Stomach smooth muscle (tissue), 2 donors: ENCODE data around the gene GRM4.
"Not testable (repeated sequence)": the region's sequence is repeated elsewhere in the genome, so short reads cannot be mapped to it uniquely, and the experiment has no call there.

Source experiments
- H3K27ac ChIP-seq: one replicate; pipeline ENCODE4 v1.7.0; 2013; ENCODE audit warnings: mild to moderate bottlenecking, low read length, inconsistent platforms
- H3K27me3 ChIP-seq, 2 donors: one replicate each; pipeline ENCODE4 v1.7.0; 2013; ENCODE audit warnings: low read length in 2 of 2; ENCODE audit not compliant: insufficient read depth in 2 of 2, control insufficient read depth in 1 of 2
- H3K36me3 ChIP-seq, 2 donors: one replicate each; pipeline ENCODE4 v1.7.0; 2013; ENCODE audit warnings: low read length in 2 of 2; ENCODE audit not compliant: control insufficient read depth in 2 of 2, insufficient read depth in 2 of 2
- H3K4me1 ChIP-seq: one replicate; pipeline ENCODE4 v1.7.0; 2013; ENCODE audit warnings: low read length; ENCODE audit not compliant: control insufficient read depth, insufficient read depth
- H3K4me3 ChIP-seq, 2 donors: one replicate each; pipeline ENCODE4 v1.7.0; 2013; ENCODE audit warnings: low read length in 2 of 2
- H3K9ac ChIP-seq, 2 donors: one replicate each; pipeline ENCODE4 v1.7.0; 2013; ENCODE audit warnings: low read length in 2 of 2, mild to moderate bottlenecking in 1 of 2
- H3K9me3 ChIP-seq, 2 donors: one replicate each; pipeline ENCODE4 v1.7.0; 2013; ENCODE audit warnings: low read length in 2 of 2; ENCODE audit not compliant: control insufficient read depth in 2 of 2
- donor health status: healthy.
- donor health status: Pancreatic carcinoma.

The GRM4 gene

GRCh38 chr6:34051331-34051919, 94.5 kb downstream of the GRM4 start:
- Histone ChIP-seq H3K27me3 (peaks cover 11 to 15% of the 10 kb centered on the region in 2 donors), H3K4me3 (no peak overlapping the region), H3K9me3 (no peaks in the 10 kb centered on the region), H3K27ac (no peak overlapping the region), H3K36me3 (no peaks in the 10 kb centered on the region), H3K4me1 (no peaks in the 10 kb centered on the region), H3K9ac (no peak overlapping the region)

GRCh38 chr6:34050691-34051090, 95.2 kb downstream of the GRM4 start:
- Histone ChIP-seq H3K27me3 (peaks cover 6 to 15% of the 10 kb centered on the region in 2 donors), H3K9ac (no peak overlapping the region), H3K4me3 (no peak overlapping the region), H3K36me3 (no peaks in the 10 kb centered on the region), H3K27ac (no peak overlapping the region), H3K9me3 (no peaks in the 10 kb centered on the region), H3K4me1 (no peaks in the 10 kb centered on the region)

GRCh38 chr6:34049395-34050342, 96.2 kb downstream of the GRM4 start:
- H3K4me3 ChIP-seq: no peak overlapping the region
- H3K27ac ChIP-seq: no peak overlapping the region
- H3K36me3 ChIP-seq: no peaks in the 10 kb centered on the region
- H3K9me3 ChIP-seq: no peaks in the 10 kb centered on the region
- peaks cover 3 to 8% of the 10 kb centered on the region in 2 donors for H3K27me3 ChIP-seq
- H3K4me1 ChIP-seq: no peaks in the 10 kb centered on the region
- no peak overlapping the region for H3K9ac ChIP-seq

GRCh38 chr6:34047913-34048867, 97.7 kb downstream of the GRM4 start:
- H3K27me3 ChIP-seq: peaks cover 3 to 7% of the 10 kb centered on the region in 2 donors
- no peaks in the 10 kb centered on the region for H3K9me3 ChIP-seq
- no peak overlapping the region for H3K27ac ChIP-seq
- H3K9ac ChIP-seq: no peak overlapping the region
- no peak overlapping the region for H3K4me3 ChIP-seq
- no peaks in the 10 kb centered on the region for H3K36me3 ChIP-seq
- H3K4me1 ChIP-seq: no peaks in the 10 kb centered on the region

GRCh38 chr6:34046617-34047016, 99.3 kb downstream of the GRM4 start:
- no peak overlapping the region for H3K4me3 ChIP-seq
- no peaks in the 10 kb centered on the region for H3K36me3 ChIP-seq
- peaks cover 3% of the 10 kb centered on the region in 2 donors for H3K27me3 ChIP-seq
- no peak overlapping the region for H3K27ac ChIP-seq
- no peaks in the 10 kb centered on the region for H3K9me3 ChIP-seq
- no peaks in the 10 kb centered on the region for H3K4me1 ChIP-seq
- no peak overlapping the region for H3K9ac ChIP-seq

GRCh38 chr6:34045771-34046170, 100.1 kb downstream of the GRM4 start:
- H3K27me3 ChIP-seq: peaks cover 3 to 7% of the 10 kb centered on the region in 2 donors
- no peak overlapping the region for H3K9ac ChIP-seq
- H3K36me3 ChIP-seq: no peaks in the 10 kb centered on the region
- no peaks in the 10 kb centered on the region for H3K9me3 ChIP-seq
- H3K4me1 ChIP-seq: no peaks in the 10 kb centered on the region
- H3K27ac ChIP-seq: no peak overlapping the region
- no peak overlapping the region for H3K4me3 ChIP-seq

GRCh38 chr6:34044945-34045595, 100.8 kb downstream of the GRM4 start:
- no peaks in the 10 kb centered on the region for H3K4me1 ChIP-seq
- no peak overlapping the region for H3K4me3 ChIP-seq
- no peak overlapping the region for H3K9ac ChIP-seq
- H3K9me3 ChIP-seq: no peaks in the 10 kb centered on the region
- H3K27ac ChIP-seq: no peak overlapping the region
- peaks cover 3 to 7% of the 10 kb centered on the region in 2 donors for H3K27me3 ChIP-seq
- no peaks in the 10 kb centered on the region for H3K36me3 ChIP-seq

- Histone ChIP-seq H3K27ac (no peak overlapping the region), H3K27me3 (peaks cover 0 to 7% of the 10 kb centered on the region in 2 donors), H3K4me3 (no peak overlapping the region), H3K9ac (no peak overlapping the region), H3K36me3 (no peaks in the 10 kb centered on the region), H3K4me1 (no peaks in the 10 kb centered on the region), H3K9me3 (no peaks in the 10 kb centered on the region)
These were observed 102.5 kb downstream of the GRM4 start for GRCh38 chr6:34043359-34043758.

GRCh38 chr6:34041998-34042397, 103.9 kb downstream of the GRM4 start:
- not testable (repeated sequence) for H3K4me1 ChIP-seq, H3K27me3 ChIP-seq, H3K36me3 ChIP-seq, H3K4me3 ChIP-seq, H3K27ac ChIP-seq, H3K9ac ChIP-seq, H3K9me3 ChIP-seq

- H3K27ac ChIP-seq: no peak overlapping the region
- no peaks in the 10 kb centered on the region for H3K9me3 ChIP-seq
- H3K27me3 ChIP-seq: peaks cover 0 to 11% of the 10 kb centered on the region in 2 donors
- H3K4me1 ChIP-seq: no peaks in the 10 kb centered on the region
- no peak overlapping the region for H3K4me3 ChIP-seq
- H3K36me3 ChIP-seq: no peaks in the 10 kb centered on the region
- H3K9ac ChIP-seq: no peak overlapping the region
These were observed 104.5 kb downstream of the GRM4 start for GRCh38 chr6:34041385-34041784.
